HepG2 (cell line): Measurements from ENCODE around the gene PWP1. TPM values are rescaled to one million over a fixed set of nuclear protein-coding genes. Genes with fewer than 3 reads are reported as not detected.
A peak's percentile ranks its signal among the peaks of the same experiment; 100 is the strongest.

ENCODE experiments used
- CCAR2 ChIP-seq: fragments of 200-400 bp; formaldehyde crosslinking; optimal IDR thresholded peaks from 2 replicates; pipeline ENCODE3; 2018; ENCODE audit warnings: low read depth, mild to moderate bottlenecking, low read length, moderate library complexity
- GATAD2A ChIP-seq: IDR thresholded peaks from 2 replicates; pipeline ENCODE4 v1.6.1; 2016
- HOXD1 ChIP-seq: sonication (generic); formaldehyde crosslinking; IDR thresholded peaks from 2 replicates; pipeline ENCODE4 v1.5.0; 2020; ENCODE audit warnings: missing genetic modification reagents
- MATR3 ChIP-seq: sonication (generic); formaldehyde crosslinking; IDR thresholded peaks from 2 replicates; pipeline ENCODE4 v1.4.0; 2020; ENCODE audit warnings: missing genetic modification reagents
- MLXIP ChIP-seq: sonication (generic); formaldehyde crosslinking; IDR thresholded peaks from 2 replicates; pipeline ENCODE4 v1.9.0; 2021; ENCODE audit warnings: missing genetic modification reagents, borderline replicate concordance
- PRDM15 ChIP-seq: sonication (generic); formaldehyde crosslinking; IDR thresholded peaks from 2 replicates; pipeline ENCODE4 v1.4.0; 2020; ENCODE audit warnings: missing genetic modification reagents
- RBM39 ChIP-seq: fragments of 200-400 bp; formaldehyde crosslinking; IDR thresholded peaks from one replicate; pipeline ENCODE4 v1.6.1; 2018; ENCODE audit warnings: antibody characterized with exemption, mild to moderate bottlenecking, low read depth, low read length; ENCODE audit not compliant: poor library complexity, severe bottlenecking
- SALL2 ChIP-seq: sonication (generic); formaldehyde crosslinking; IDR thresholded peaks from 2 replicates; pipeline ENCODE4 v1.8.1; 2023; ENCODE audit warnings: mild to moderate bottlenecking, missing genetic modification reagents, inconsistent platforms
- SMYD3 ChIP-seq: sonication (generic); formaldehyde crosslinking; IDR thresholded peaks from 2 replicates; pipeline ENCODE4 v1.8.1; 2023; ENCODE audit warnings: mild to moderate bottlenecking, missing genetic modification reagents
- WIZ ChIP-seq: sonication (generic); formaldehyde crosslinking; IDR thresholded peaks from 2 replicates; pipeline ENCODE4 v1.5.1; 2020; ENCODE audit warnings: mild to moderate bottlenecking, missing genetic modification reagents
- ZBTB7B ChIP-seq: sonication (generic); formaldehyde crosslinking; IDR thresholded peaks from 2 replicates; pipeline ENCODE4 v1.4.0; 2020; ENCODE audit warnings: missing genetic modification reagents
- ZKSCAN1 ChIP-seq: fragments of 150-350 bp; IDR thresholded peaks from 2 replicates; pipeline ENCODE4 v1.6.1; 2014; ENCODE audit warnings: low read length
- ZNF234 ChIP-seq: sonication (generic); formaldehyde crosslinking; conservative IDR thresholded peaks from 2 replicates; pipeline ENCODE4 v1.5.1; 2020; ENCODE audit warnings: mild to moderate bottlenecking, missing genetic modification reagents
- ZNF609 ChIP-seq: sonication (generic); formaldehyde crosslinking; IDR thresholded peaks from 2 replicates; pipeline ENCODE4 v1.4.0; 2020; ENCODE audit warnings: mild to moderate bottlenecking, missing genetic modification reagents, borderline replicate concordance
- ZNF777 ChIP-seq: sonication (generic); formaldehyde crosslinking; IDR thresholded peaks from 2 replicates; pipeline ENCODE4 v1.4.0; 2020; ENCODE audit warnings: missing genetic modification reagents
- ZSCAN12 ChIP-seq: sonication (generic); formaldehyde crosslinking; IDR thresholded peaks from 2 replicates; pipeline ENCODE4 v1.9.0; 2021; ENCODE audit warnings: mild to moderate bottlenecking, missing genetic modification reagents
- polyA plus RNA-seq, 8 experiments: library from polyadenylated mRNA; depleted of rRNA in 3 of 8; stranded (reverse) in 7 of 8; unstranded in 1 of 8; fragments of >200 nt; fragmentation: Illumina TruSeq in 4 of 8; extraction: Trizol in 4 of 8; gene quantifications; 2 replicates each; pipeline versions ENCODE4 v1.2.1 to v1.2.3, GENCODE V29; 2011 to 2016; ENCODE audit warnings: low read depth in 4 of 8, missing spikeins in 1 of 8, mixed read lengths in 1 of 8; ENCODE audit not compliant: insufficient read depth in 1 of 8
- total RNA-seq, 5 experiments: library from RNA; depleted of rRNA; stranded (reverse); fragments of >200 nt; fragmentation: Illumina TruSeq; extraction: Trizol; gene quantifications; 2 replicates each; pipeline ENCODE4 v1.2.3, GENCODE V29; 2016; ENCODE audit warnings: low read depth in 1 of 5

PWP1 gene
- total and polyA plus RNA-seq, 2 of the 13 experiments (the other 11 are each of a cell fraction or from before 2014, with no cell fraction given), result 65.9 to 70.2 TPM

GRCh38 chr12:107681836-107682820, 3.5 kb upstream of the PWP1 start (continued):
- TF ChIP-seq ZNF609 (CRISPR knock-in tag), result peak; percentile 70; the same call in 1 of the 2 replicates
- TF ChIP-seq CCAR2, result no peak
- TF ChIP-seq PRDM15 (CRISPR knock-in tag), result no peak
- TF ChIP-seq ZKSCAN1, result no peak
- TF ChIP-seq SALL2 (CRISPR knock-in tag), result peak; percentile 75; the same call in 1 of the 2 replicates
- no peak; the same call in 1 of the 2 replicates for TF ChIP-seq GATAD2A (CRISPR knock-in tag)
- TF ChIP-seq HOXD1, result 0 out of 2 replicates have a peak, but pooled peaks have one; percentile 28
- no peak for TF ChIP-seq MLXIP (CRISPR knock-in tag)
- TF ChIP-seq ZNF777 (CRISPR knock-in tag), result no peak; the same call in 1 of the 2 replicates
- TF ChIP-seq WIZ (CRISPR knock-in tag), result 0 out of 2 replicates have a peak, but pooled peaks have one; percentile 38
- no peak for TF ChIP-seq MATR3 (CRISPR knock-in tag)
- TF ChIP-seq ZSCAN12 (CRISPR knock-in tag), result no peak
- TF ChIP-seq ZBTB7B (CRISPR knock-in tag), result no peak
- TF ChIP-seq ZNF234 (CRISPR knock-in tag), result no peak
- no peak for TF ChIP-seq SMYD3 (CRISPR knock-in tag)
- no peak for TF ChIP-seq RBM39
